Activated B cell treated with CpG ODN at 0.5 μM for 24 hours (primary cell): ENCODE results near the gene MRPL28. TPM values are rescaled to one million over a fixed set of nuclear protein-coding genes. Genes with fewer than 3 reads are reported as not detected.

Experiments
- ATAC-seq: fragments of 200-7000 bp; cut with Tn5 transposase; one replicate; pipeline ENCODE4 v1.10.0; 2021; ENCODE audit warnings: low read depth, mild to moderate bottlenecking, moderate library complexity
- CTCF ChIA-PET: fragments of 350-600 bp; sonication (Branson Sonifier 250); formaldehyde crosslinking; loops from one replicate; lab custom pipeline; 2021; ENCODE audit warnings: antibody characterized with exemption; lab: Charles Lee
- POLR2A ChIA-PET: fragments of 350-600 bp; sonication (Branson Sonifier 250); formaldehyde crosslinking; loops from one replicate; lab custom pipeline; 2021; ENCODE audit warnings: antibody characterized with exemption; lab: Charles Lee
- DNase-seq: peaks from one replicate; pipeline ENCODE4 v3.0.0; 2022
- H3K27ac Mint-ChIP-seq: one replicate; pipeline ENCODE4 v1.8.0; 2020; ENCODE audit warnings: mixed read lengths
- H3K27me3 Mint-ChIP-seq: one replicate; pipeline ENCODE4 v1.8.0; 2021; ENCODE audit warnings: mixed read lengths
- H3K36me3 Mint-ChIP-seq: one replicate; pipeline ENCODE4 v1.8.0; 2021; ENCODE audit warnings: low read depth, mixed read lengths
- H3K4me1 Mint-ChIP-seq: one replicate; pipeline ENCODE4 v1.8.0; 2021; ENCODE audit warnings: mixed read lengths
- H3K4me3 Mint-ChIP-seq: one replicate; pipeline ENCODE4 v1.8.0; 2020; ENCODE audit warnings: mild to moderate bottlenecking, mixed read lengths
- H3K9me3 Mint-ChIP-seq: one replicate; pipeline ENCODE4 v1.8.0; 2020; ENCODE audit warnings: mixed read lengths
- CTCF ChIP-seq: fragments of 200-600 bp; IDR thresholded peaks from one replicate; pipeline ENCODE4 v1.8.0; 2022; ENCODE audit warnings: antibody characterized with exemption, mild to moderate bottlenecking
- intact Hi-C: fragments of 100-400 bp; cut with micrococcal nuclease; formaldehyde crosslinking; loops from one replicate; pipeline ENCODE4 v1.15.1; 2024
- total RNA-seq: library from RNA; stranded (reverse); gene quantifications from 2 replicates; pipeline ENCODE4 v1.2.3, GENCODE V29; 2022

The MRPL28 gene
- total RNA-seq, 1 donor from 2014 or later, result 82.4 TPM

DNA sequence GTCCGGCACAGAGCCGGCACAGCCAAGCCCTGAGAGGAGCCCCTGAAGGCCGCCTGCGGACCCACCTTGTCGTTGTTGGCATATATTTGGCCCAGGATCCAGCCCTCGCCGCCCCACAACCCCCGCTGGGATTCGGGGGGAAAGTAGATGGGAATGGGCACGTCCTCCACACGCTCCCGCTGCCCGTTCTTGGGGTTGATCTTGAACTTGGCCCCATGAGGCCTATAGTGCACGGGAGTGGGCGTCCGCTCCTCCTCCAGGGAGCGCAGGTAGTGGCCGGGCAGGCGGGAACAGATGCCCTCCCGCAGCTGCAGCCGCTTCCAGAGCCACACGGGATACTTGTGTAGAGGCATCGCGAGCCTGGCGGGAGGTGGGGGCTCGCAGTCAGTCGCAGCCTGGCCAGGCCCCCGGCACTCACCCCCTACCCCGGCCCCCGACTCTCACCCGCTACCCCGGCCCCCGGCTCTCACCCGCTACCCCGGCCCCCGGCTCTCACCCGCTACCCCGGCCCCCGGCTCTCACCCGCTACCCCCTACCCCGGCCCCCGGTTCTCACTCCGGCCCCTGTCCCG, 387 bp downstream of the MRPL28 start:
- TF ChIP-seq CTCF, result no peak
- intact Hi-C loops, result loop anchor here (1.0 kb wide), 3 partner anchors 11 to 31 kb away; partner anchors contain the start of genes DECR2 and PGAP6
- DNase-seq, result no peak
- H3K4me1 Mint-ChIP-seq, result peaks cover 13% of the 10 kb centered on the region
- no peaks in the 10 kb centered on the region for H3K27me3 Mint-ChIP-seq
- H3K36me3 Mint-ChIP-seq, result peaks cover 45% of the 10 kb centered on the region
- CTCF ChIA-PET, result interaction anchor here (0.8 to 1.2 kb wide), 3 partner anchors 8 to 263 kb away, joined by 3 to 4 read pairs (median 3); no protein-coding TSS in a partner anchor
- H3K9me3 Mint-ChIP-seq, result no peaks in the 10 kb centered on the region
- POLR2A ChIA-PET, result interaction anchor here (0.6 to 2.3 kb wide), 12 partner anchors 12 to 1785 kb away, joined by 3 to 61 read pairs (median 3); partner anchors contain the start of genes AXIN1, DECR2, FAM234A and PGAP6
- ATAC-seq, result no peak
- no peak overlapping the region for H3K27ac Mint-ChIP-seq
- H3K4me3 Mint-ChIP-seq, result peak overlapping the region; percentile 48

DNA sequence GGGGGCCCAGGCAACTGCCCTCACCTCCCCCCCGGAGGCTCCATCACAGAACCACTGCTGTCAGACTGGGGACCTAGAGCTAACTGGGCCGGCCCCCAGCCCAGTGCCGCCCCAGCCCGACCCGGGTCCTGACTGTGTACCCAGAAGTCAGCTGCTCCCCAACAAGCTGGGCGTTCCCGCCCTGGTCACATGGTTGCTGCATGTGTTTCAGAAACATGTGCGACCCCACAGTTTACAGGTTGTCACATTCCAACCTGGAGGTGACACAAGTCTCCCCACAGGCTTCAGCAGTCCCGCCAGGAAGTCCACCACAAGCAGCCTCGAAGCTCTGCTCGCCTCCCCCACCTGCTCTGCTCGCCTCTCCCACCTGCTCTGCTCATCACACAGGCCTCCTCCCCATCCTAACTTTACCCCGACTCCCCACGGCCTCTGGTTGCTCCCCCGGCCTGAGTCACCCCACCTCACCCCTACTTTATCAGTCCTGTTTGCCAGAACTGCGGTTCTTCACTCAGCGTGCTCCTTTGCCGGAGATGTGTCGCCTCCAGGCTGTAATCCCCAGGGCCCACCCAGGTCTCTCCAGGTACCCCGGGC, 968 bp downstream of the MRPL28 start:
- TF ChIP-seq CTCF, result no peak
- DNase-seq (no peak), ATAC-seq (no peak)
- Mint-ChIP-seq H3K36me3 (peaks cover 42% of the 10 kb centered on the region), H3K4me3 (peak overlapping the region; percentile 48), H3K27me3 (no peaks in the 10 kb centered on the region), H3K4me1 (peaks cover 13% of the 10 kb centered on the region), H3K9me3 (no peaks in the 10 kb centered on the region), H3K27ac (no peak overlapping the region)
- POLR2A ChIA-PET, result interaction anchor here (0.6 to 0.9 kb wide), 3 partner anchors 13 to 17 kb away, joined by 3 to 8 read pairs (median 3); partner anchors contain the start of gene AXIN1
- intact Hi-C loops, result no loop called here
- CTCF ChIA-PET, result no interaction called here

DNA sequence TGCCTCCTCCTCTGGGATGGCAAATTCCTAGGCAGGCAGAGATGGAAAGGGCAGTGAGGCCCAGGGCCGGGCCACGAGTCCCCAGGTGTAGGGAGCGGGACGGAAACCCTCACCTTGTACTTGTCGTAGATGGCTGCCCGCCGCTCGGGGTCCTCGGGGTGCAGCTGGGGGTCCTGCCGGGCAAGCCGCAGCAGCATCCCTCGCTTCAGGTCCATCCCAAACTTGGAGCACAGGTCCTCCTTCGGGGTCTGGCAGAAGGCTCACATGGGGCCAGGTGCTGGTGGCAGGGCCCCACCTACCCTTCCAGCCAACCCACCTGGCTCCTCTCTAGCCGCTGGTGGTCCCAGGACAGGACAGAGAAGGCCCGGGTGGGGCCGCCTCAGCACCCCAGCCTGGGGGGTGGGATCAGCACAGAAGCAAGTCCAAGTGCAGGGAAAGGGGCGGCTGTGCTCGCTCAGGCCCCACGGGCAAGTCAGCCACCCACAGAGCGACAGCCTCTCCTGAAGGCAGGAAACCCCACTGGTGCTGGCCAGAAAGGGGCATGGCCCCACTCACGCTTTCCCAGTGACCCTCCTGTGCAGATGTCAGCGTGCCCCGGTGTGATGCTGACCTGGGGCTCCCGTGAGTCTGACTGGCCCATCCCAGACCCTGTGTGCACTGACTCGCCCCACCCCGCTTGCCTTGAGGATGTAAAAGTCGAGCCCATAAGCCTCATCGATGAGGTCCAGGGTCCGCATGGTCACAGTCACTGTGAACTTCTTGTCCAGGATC, 1.8 kb downstream of the MRPL28 start:
- Mint-ChIP-seq H3K9me3 (no peaks in the 10 kb centered on the region), H3K4me1 (peaks cover 13% of the 10 kb centered on the region), H3K36me3 (peaks cover 38% of the 10 kb centered on the region), H3K4me3 (no peak overlapping the region), H3K27ac (no peak overlapping the region), H3K27me3 (no peaks in the 10 kb centered on the region)
- ChIA-PET CTCF (no interaction called here), POLR2A (interaction anchor here (0.9 kb wide), 1 partner anchor 12 kb away, joined by 3 read pairs; no protein-coding TSS in a partner anchor)
- DNase-seq, result no peak
- ATAC-seq, result no peak
- no peak for TF ChIP-seq CTCF
- intact Hi-C loops, result no loop called here

DNA sequence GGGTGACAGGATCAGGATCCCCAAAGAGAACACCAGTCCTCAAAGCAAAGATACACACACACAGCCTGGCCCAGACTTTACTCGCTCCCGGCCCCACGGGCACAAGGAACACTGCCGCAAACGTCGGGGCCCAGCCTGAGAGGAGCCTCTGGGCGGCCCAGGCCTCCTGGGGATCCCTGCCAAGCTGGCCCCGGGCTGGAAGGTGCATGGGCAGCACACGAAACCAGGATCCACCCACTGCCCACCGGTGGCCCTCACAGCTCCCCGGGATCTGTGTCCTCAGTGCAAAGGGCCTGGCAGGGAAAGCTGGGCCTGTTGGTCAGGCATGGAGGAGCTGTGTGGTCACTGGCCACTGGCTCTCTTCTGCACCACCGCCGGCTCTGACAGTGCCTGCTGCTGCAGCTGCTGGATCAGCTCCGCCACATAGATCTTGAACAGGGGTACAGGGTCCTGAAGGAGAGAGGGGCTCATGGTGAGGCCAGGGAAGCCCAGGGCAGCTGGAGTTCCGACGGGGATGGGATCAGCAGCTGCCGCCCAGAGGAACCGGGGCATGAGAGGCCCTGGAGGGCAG, 2.9 kb downstream of the MRPL28 start:
- ChIA-PET POLR2A (interaction anchor here (0.8 kb wide), 1 partner anchor 15 kb away, joined by 4 read pairs; the partner anchor contains the start of gene AXIN1), CTCF (no interaction called here)
- Mint-ChIP-seq H3K4me3 (no peak overlapping the region), H3K9me3 (no peaks in the 10 kb centered on the region), H3K36me3 (peaks cover 33% of the 10 kb centered on the region), H3K4me1 (peaks cover 13% of the 10 kb centered on the region), H3K27me3 (peaks cover under 1% of the 10 kb centered on the region), H3K27ac (no peak overlapping the region)
- no peak for TF ChIP-seq CTCF
- intact Hi-C loops, result no loop called here
- ATAC-seq, result no peak
- DNase-seq, result no peak
